ENCODE measurements around the gene DTNB.

DNA sequence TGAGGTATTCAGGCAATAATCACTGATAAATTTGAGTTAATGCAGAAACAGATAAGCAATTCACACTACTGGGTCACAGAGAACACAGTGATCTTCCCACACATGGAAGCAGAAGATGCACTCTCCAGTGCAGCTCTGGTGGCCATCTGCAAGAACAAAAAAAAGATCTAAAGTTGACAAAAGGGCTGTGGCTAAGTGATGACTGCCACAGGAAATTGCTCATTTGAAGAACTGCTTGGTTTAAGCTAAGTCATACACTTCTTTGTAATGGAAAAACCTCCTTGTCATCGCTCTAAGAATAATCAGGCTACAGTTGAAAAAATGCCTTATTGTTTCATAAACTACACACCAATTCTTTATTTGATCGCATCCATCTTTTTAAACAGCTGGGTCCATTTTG, 115.1 kb downstream of the DTNB start:
- TF ChIP-seq POLR2A (IDR thresholded peaks at IDR 0.05): no peak
- TF ChIP-seq, protein P1, sequence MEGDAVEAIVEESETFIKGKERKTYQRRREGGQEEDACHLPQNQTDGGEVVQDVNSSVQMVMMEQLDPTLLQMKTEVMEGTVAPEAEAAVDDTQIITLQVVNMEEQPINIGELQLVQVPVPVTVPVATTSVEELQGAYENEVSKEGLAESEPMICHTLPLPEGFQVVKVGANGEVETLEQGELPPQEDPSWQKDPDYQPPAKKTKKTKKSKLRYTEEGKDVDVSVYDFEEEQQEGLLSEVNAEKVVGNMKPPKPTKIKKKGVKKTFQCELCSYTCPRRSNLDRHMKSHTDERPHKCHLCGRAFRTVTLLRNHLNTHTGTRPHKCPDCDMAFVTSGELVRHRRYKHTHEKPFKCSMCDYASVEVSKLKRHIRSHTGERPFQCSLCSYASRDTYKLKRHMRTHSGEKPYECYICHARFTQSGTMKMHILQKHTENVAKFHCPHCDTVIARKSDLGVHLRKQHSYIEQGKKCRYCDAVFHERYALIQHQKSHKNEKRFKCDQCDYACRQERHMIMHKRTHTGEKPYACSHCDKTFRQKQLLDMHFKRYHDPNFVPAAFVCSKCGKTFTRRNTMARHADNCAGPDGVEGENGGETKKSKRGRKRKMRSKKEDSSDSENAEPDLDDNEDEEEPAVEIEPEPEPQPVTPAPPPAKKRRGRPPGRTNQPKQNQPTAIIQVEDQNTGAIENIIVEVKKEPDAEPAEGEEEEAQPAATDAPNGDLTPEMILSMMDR (IDR thresholded peaks at IDR 0.05): no peak
- TF ChIP-seq POLR2AphosphoS5 (IDR thresholded peaks at IDR 0.05): no peak
